Measurements from ENCODE around the gene CLDN16.

Gene CLDN16

GRCh38 chr3:190396001-190396400 is 8.0 kb downstream of the CLDN16 start:
- TF ChIP-seq CTCF (IDR thresholded peaks at IDR 0.05; ENCODE audit: extremely low read depth, missing control alignments) = no peak
- DNase-seq (ENCODE audit: low spot score) = no peak

GRCh38 chr3:190397889-190398288 is 9.9 kb downstream of the CLDN16 start:
- TF ChIP-seq CTCF (IDR thresholded peaks at IDR 0.05; ENCODE audit: extremely low read depth, missing control alignments) = no peak
- DNase-seq (ENCODE audit: low spot score) = no peak

GRCh38 chr3:190399677-190400076 is 11.7 kb downstream of the CLDN16 start:
- no peak for DNase-seq (ENCODE audit: low spot score)
- TF ChIP-seq CTCF (IDR thresholded peaks at IDR 0.05; ENCODE audit: extremely low read depth, missing control alignments) = no peak

- TF ChIP-seq CTCF (IDR thresholded peaks at IDR 0.05; ENCODE audit: extremely low read depth, missing control alignments) = no peak
- no peak for DNase-seq (ENCODE audit: low spot score)
These were observed 14.0 kb downstream of the CLDN16 start for GRCh38 chr3:190401963-190402362.

- DNase-seq (ENCODE audit: low spot score) = no peak
- TF ChIP-seq CTCF (IDR thresholded peaks at IDR 0.05; ENCODE audit: extremely low read depth, missing control alignments) = no peak
These were observed 16.8 kb downstream of the CLDN16 start for GRCh38 chr3:190404715-190405114.

GRCh38 chr3:190414297-190414696 is 26.3 kb downstream of the CLDN16 start:
- TF ChIP-seq CTCF (IDR thresholded peaks at IDR 0.05; ENCODE audit: extremely low read depth, missing control alignments) = no peak
- DNase-seq (ENCODE audit: low spot score) = no peak

GRCh38 chr3:190424108-190424477 is 36.1 kb downstream of the CLDN16 start:
- TF ChIP-seq CTCF (IDR thresholded peaks at IDR 0.05; ENCODE audit: extremely low read depth, missing control alignments) = no peak
- DNase-seq (ENCODE audit: low spot score) = no peak
